ENCODE measurements around the gene MAGEA2B.
"Not testable (repeated sequence)": the region's sequence is repeated elsewhere in the genome, so short reads cannot be mapped to it uniquely, and the experiment has no call there.

The MAGEA2B gene, protein sequence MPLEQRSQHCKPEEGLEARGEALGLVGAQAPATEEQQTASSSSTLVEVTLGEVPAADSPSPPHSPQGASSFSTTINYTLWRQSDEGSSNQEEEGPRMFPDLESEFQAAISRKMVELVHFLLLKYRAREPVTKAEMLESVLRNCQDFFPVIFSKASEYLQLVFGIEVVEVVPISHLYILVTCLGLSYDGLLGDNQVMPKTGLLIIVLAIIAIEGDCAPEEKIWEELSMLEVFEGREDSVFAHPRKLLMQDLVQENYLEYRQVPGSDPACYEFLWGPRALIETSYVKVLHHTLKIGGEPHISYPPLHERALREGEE

GRCh38 chrX:152713815-152714787 is at the start of gene MAGEA2B:
MAGEA2B (plus strand) TSS chrX:152714628; CDS start chrX:152717107, 2,479 bp downstream.
- not testable (repeated sequence) for DNase-seq (ENCODE audit: low spot score)

GRCh38 chrX:152674135-152674534 is 40.3 kb upstream of the MAGEA2B start:
- no peak for DNase-seq (ENCODE audit: low spot score)

GRCh38 chrX:152674652-152675051 is 39.8 kb upstream of the MAGEA2B start:
- not testable (repeated sequence) for DNase-seq (ENCODE audit: low spot score)

GRCh38 chrX:152681012-152681411 is 33.4 kb upstream of the MAGEA2B start:
- not testable (repeated sequence) for DNase-seq (ENCODE audit: low spot score)

DNA sequence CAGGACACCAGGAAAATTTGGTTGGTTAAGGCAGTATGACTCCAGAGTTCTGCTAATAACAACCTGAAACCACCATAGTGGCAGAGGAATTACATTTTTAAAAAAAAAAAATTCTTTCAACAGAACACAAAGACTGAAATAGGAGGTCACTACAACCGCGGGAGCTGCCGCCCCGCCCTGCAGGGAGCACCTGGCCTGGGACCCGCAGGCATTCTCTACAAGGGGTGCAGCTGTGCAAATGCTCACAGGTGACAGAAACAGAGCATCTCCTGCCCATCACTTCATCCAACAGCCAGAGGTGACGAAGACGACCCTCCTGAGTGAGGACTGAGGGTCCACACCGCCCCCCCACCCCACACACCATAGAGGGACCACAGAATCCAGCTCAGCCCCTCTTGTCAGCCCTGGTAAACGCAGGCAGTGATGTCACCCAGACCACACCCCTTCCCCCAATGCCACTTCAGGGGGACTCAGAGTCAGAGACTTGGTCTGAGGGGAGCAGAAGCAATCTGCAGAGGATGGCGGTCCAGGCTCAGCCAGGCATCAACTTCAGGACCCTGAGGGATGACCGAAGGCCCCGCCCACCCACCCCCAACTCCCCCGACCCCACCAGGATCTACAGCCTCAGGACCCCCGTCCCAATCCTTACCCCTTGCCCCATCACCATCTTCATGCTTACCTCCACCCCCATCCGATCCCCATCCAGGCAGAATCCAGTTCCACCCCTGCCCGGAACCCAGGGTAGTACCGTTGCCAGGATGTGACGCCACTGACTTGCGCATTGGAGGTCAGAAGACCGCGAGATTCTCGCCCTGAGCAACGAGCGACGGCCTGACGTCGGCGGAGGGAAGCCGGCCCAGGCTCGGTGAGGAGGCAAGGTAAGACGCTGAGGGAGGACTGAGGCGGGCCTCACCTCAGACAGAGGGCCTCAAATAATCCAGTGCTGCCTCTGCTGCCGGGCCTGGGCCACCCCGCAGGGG is 16.2 kb upstream of the MAGEA2B start, which contains the start of gene MAGEA3:
Gene MAGEA3 (plus strand): TSS at position 843 of the 980 bp plus-strand sequence. CDS start 2,039 bp downstream, outside the sequence.
- DNase-seq (ENCODE audit: low spot score): not testable (repeated sequence)

DNA sequence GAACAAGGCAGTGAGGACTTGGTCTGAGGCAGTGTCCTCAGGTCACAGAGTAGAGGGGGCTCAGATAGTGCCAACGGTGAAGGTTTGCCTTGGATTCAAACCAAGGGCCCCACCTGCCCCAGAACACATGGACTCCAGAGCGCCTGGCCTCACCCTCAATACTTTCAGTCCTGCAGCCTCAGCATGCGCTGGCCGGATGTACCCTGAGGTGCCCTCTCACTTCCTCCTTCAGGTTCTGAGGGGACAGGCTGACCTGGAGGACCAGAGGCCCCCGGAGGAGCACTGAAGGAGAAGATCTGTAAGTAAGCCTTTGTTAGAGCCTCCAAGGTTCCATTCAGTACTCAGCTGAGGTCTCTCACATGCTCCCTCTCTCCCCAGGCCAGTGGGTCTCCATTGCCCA is 14.0 kb upstream of the MAGEA2B start:
- DNase-seq (ENCODE audit: low spot score): not testable (repeated sequence)

GRCh38 chrX:152706500-152706899 is 7.9 kb upstream of the MAGEA2B start:
- DNase-seq (ENCODE audit: low spot score): not testable (repeated sequence)

DNA sequence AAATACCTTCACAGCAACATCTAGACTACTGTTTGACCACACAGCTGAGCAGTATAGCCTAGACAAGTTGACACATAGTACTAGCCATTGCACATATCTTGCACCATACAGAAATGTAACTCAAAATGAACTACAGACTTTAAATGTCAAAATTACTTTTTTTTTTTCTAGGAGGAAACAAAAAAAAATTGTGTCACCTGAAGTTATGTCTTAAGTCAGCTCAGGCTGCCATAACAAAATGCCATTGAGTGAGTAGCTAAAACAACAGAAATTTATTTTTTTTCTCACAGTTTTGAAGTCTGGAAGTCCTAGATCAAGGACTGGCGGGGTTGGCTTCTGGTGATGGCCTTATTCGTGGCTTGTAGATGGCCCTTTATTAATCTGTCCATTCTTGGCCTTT is 5.3 kb upstream of the MAGEA2B start, which contains the start of gene CSAG2:
Gene CSAG2 (minus strand): TSS at position 101 of the 400 bp plus-strand sequence. CDS start 161 bp downstream, outside the sequence.
- DNase-seq (ENCODE audit: low spot score): not testable (repeated sequence)

GRCh38 chrX:152713195-152713594 is 1.2 kb upstream of the MAGEA2B start:
- not testable (repeated sequence) for DNase-seq (ENCODE audit: low spot score)

DNA sequence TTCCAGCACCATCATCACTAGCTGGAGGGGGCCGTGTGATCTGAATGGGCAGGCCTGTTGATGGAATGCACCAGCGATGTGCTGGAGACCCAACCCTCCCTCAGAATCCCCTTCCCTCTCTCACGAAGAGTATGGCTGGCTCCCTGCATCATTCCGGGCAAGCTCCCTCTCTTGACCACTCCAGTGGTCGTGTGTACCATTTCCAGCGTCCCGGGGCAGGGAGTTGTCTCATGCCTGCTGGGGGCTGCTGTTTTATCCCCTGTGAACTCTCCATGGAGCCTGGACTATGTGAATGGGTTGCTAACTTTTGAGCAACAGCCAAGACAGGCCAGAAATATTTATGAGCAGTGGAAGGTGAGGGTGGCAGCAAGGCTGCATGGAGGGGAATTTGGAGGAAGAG is 11.0 kb downstream of the MAGEA2B start:
- DNase-seq (ENCODE audit: low spot score): no peak

GRCh38 chrX:152733261-152733975 is 19.0 kb downstream of the MAGEA2B start, which contains the start of the genes CSAG1 and MAGEA12:
CSAG1 (minus strand) TSS chrX:152733721; CDS start chrX:152732460, 1,261 bp downstream.
MAGEA12 (plus strand) TSS chrX:152733757; CDS start chrX:152736162, 2,405 bp downstream.
- DNase-seq (ENCODE audit: low spot score): no peak

GRCh38 chrX:152734143-152734858 is 19.9 kb downstream of the MAGEA2B start:
- DNase-seq (ENCODE audit: low spot score): not testable (repeated sequence)

- DNase-seq (ENCODE audit: low spot score): no peak
Measured at GRCh38 chrX:152735101-152735500, 20.7 kb downstream of the MAGEA2B start.

- no peak for DNase-seq (ENCODE audit: low spot score)
Measured at GRCh38 chrX:152735860-152736511, 21.6 kb downstream of the MAGEA2B start.

DNA sequence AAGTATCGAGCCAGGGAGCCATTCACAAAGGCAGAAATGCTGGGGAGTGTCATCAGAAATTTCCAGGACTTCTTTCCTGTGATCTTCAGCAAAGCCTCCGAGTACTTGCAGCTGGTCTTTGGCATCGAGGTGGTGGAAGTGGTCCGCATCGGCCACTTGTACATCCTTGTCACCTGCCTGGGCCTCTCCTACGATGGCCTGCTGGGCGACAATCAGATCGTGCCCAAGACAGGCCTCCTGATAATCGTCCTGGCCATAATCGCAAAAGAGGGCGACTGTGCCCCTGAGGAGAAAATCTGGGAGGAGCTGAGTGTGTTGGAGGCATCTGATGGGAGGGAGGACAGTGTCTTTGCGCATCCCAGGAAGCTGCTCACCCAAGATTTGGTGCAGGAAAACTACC is 22.1 kb downstream of the MAGEA2B start:
- DNase-seq (ENCODE audit: low spot score): not testable (repeated sequence)

DNA sequence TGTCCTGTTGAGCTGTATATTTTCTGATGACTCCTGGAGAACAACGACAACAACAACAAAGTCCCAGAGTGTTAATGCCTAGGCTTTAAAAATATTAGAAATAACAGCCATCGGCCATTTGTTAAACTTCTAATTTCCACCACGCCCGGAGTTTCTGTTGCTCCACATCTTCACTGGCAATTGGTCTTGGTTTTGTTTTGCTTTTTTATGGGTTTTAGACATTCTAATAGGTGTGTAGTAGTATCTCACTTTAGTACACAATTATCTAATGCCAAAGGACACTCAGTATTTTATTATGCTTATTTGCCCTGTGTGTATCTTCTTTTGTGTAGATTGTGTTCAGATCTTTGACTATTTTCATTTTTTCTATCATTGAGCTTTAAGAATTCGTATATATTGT is 24.1 kb downstream of the MAGEA2B start:
- DNase-seq (ENCODE audit: low spot score): no peak

DNA sequence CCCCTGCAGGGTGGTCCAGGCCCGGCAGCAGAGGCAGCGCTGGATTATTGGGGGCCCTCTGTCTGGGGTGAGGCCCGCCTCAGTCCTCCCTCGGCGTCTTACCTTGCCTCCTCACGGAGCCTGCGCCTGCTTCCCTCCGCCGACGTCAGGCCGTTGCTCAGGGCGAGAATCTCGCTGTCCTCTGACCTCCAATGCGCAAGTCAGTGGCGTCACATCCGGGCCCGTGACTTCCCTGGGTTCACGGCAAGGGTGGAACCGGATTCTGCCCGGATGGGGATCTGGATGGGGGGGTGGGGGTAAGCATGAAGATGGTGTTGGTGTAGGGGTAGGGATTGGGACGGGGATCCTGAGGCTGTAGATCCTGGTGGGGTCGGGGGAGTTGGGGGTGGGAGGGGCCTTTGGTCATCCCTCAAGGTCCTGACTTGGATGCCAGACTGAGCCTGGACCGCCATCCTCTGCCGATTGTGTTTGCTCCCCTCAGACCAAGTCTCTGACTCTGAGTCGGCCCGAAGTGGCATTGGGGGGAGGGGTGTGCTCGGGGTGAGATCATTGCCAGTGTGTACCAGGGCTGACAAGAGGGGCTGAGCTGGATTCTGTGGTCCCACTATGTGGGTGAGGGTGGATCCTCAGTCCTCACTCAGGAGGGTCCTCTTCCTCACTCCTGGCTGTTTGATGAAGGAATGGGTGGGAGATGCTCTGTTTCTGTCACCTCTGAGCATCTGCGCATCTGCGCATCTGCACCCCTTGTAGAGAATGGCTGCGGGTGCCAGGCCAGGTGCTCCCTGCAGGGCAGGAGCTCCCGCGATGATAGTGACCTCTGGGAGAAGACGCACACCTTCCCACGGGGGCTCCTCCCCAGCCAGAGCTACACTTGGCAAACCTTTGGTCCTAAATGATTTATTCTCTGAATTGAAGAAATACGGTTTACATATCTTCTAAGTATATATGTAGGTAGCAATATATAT is 39.5 kb downstream of the MAGEA2B start, which contains the start of gene MAGEA2:
Gene MAGEA2 (minus strand): TSS at position 157 of the 965 bp plus-strand sequence. CDS start 2,479 bp downstream, outside the sequence.
- not testable (repeated sequence) for DNase-seq (ENCODE audit: low spot score)

GRCh38 chrX:152754871-152755270 is 40.4 kb downstream of the MAGEA2B start:
- DNase-seq (ENCODE audit: low spot score): not testable (repeated sequence)

Data from SW480 (cell line).